GM19023 (cell line): ENCODE results near the gene AP2A1.
"Not testable (repeated sequence)": the region's sequence is repeated elsewhere in the genome, so short reads cannot be mapped to it uniquely, and the experiment has no call there.

ENCODE experiments used
- ATAC-seq: cut with Tn5 transposase; IDR thresholded peaks from one replicate; pipeline ENCODE4 v1.9.1; 2021; ENCODE audit warnings: mild to moderate bottlenecking, moderate library complexity; ENCODE audit not compliant: unreplicated experiment

Gene AP2A1

GRCh38 chr19:49766930-49767299, at the start of gene AP2A1:
Gene AP2A1 (plus strand): TSS chr19:49767001. CDS start chr19:49767134, 133 bp downstream.
- no peak for ATAC-seq

GRCh38 chr19:49718511-49718910, 48.3 kb upstream of the AP2A1 start:
- no peak for ATAC-seq

- no peak for ATAC-seq
Measured at GRCh38 chr19:49718991-49719390, 47.8 kb upstream of the AP2A1 start.

GRCh38 chr19:49719420-49719819, 47.4 kb upstream of the AP2A1 start:
- ATAC-seq: not testable (repeated sequence)

GRCh38 chr19:49727217-49728030, 39.4 kb upstream of the AP2A1 start:
- no peak for ATAC-seq

- no peak for ATAC-seq
Measured at GRCh38 chr19:49730166-49730565, 36.6 kb upstream of the AP2A1 start.

GRCh38 chr19:49738268-49738667, 28.5 kb upstream of the AP2A1 start:
- no peak for ATAC-seq

- ATAC-seq: no peak
Measured at GRCh38 chr19:49739098-49739497, 27.7 kb upstream of the AP2A1 start.

- no peak for ATAC-seq
Measured at GRCh38 chr19:49739933-49740332, 26.9 kb upstream of the AP2A1 start.

GRCh38 chr19:49741210-49741844, 25.5 kb upstream of the AP2A1 start:
- no peak for ATAC-seq

- no peak for ATAC-seq
Measured at GRCh38 chr19:49744946-49745381, 21.8 kb upstream of the AP2A1 start.

- no peak for ATAC-seq
Measured at GRCh38 chr19:49746206-49746958, 20.4 kb upstream of the AP2A1 start.

GRCh38 chr19:49749055-49749716, 17.6 kb upstream of the AP2A1 start:
- ATAC-seq: no peak

- ATAC-seq: no peak
Measured at GRCh38 chr19:49749771-49750170, 17.0 kb upstream of the AP2A1 start.

GRCh38 chr19:49752701-49753100, 14.1 kb upstream of the AP2A1 start:
- no peak for ATAC-seq

- no peak for ATAC-seq
Measured at GRCh38 chr19:49755956-49756355, 10.8 kb upstream of the AP2A1 start.

- no peak for ATAC-seq
Measured at GRCh38 chr19:49758292-49758691, 8.5 kb upstream of the AP2A1 start.

- ATAC-seq: no peak
Measured at GRCh38 chr19:49761249-49761624, 5.6 kb upstream of the AP2A1 start.

GRCh38 chr19:49761625-49762311, 5.0 kb upstream of the AP2A1 start:
- no peak for ATAC-seq

- no peak for ATAC-seq
Measured at GRCh38 chr19:49763230-49763629, 3.6 kb upstream of the AP2A1 start, which contains the start of gene TSKS. Gene TSKS (minus strand): TSS chr19:49763306. CDS start chr19:49763247, 59 bp downstream.
